Common myeloid progenitor, CD34-positive (primary cell): ENCODE results near the gene BEST1.

Experiments used
- CTCF ChIA-PET: fragments of 350-600 bp; sonication (Branson Sonifier 250); formaldehyde crosslinking; loops from one replicate; lab custom pipeline; 2021; ENCODE audit warnings: antibody characterized with exemption; lab: Charles Lee
- POLR2A ChIA-PET: fragments of 350-600 bp; sonication (Branson Sonifier 250); formaldehyde crosslinking; loops from one replicate; lab custom pipeline; 2021; ENCODE audit warnings: antibody characterized with exemption; lab: Charles Lee
- DNase-seq, 3 donors: peaks; one replicate each; pipeline versions ENCODE4 v3.0.0 to v3.0.0-alpha.2; 2013
- H3K27ac ChIP-seq, 2 experiments: 1 replicate in 1 of 2; 2 replicates in 1 of 2; pipeline ENCODE4 v1.7.0; 2013; ENCODE audit warnings: inconsistent platforms in 2 of 2, low read length in 2 of 2, mild to moderate bottlenecking in 2 of 2, low read depth in 1 of 2, moderate library complexity in 1 of 2; ENCODE audit not compliant: severe bottlenecking in 2 of 2, insufficient read depth in 1 of 2, poor library complexity in 1 of 2
- H3K27me3 ChIP-seq, 5 experiments: replicated peaks in 2 of 5; 1 replicate in 3 of 5; 2 replicates in 2 of 5; pipeline versions ENCODE4 v1.6.1 to v1.7.0; 2013; ENCODE audit warnings: low read length in 4 of 5, mild to moderate bottlenecking in 2 of 5, moderate library complexity in 2 of 5, inconsistent platforms in 1 of 5; ENCODE audit not compliant: insufficient read depth in 5 of 5, control insufficient read depth in 4 of 5
- H3K36me3 ChIP-seq, 4 experiments: 1 replicate in 2 of 4; 2 replicates in 2 of 4; pipeline versions ENCODE4 v1.6.1 to v1.7.0; 2013; ENCODE audit warnings: low read length in 3 of 4, control low read depth in 1 of 4, mild to moderate bottlenecking in 1 of 4; ENCODE audit not compliant: control insufficient read depth in 4 of 4, insufficient read depth in 4 of 4
- H3K4me1 ChIP-seq, 4 experiments: 1 replicate in 3 of 4; 2 replicates in 1 of 4; pipeline versions ENCODE4 v1.6.1 to v1.7.1; 2013; ENCODE audit warnings: low read length in 3 of 4, mild to moderate bottlenecking in 3 of 4, control low read depth in 1 of 4, inconsistent platforms in 1 of 4, moderate library complexity in 1 of 4; ENCODE audit not compliant: control insufficient read depth in 4 of 4, insufficient read depth in 4 of 4; ENCODE audit errors: control extremely low read depth in 1 of 4
- H3K4me3 ChIP-seq, 7 experiments: 1 replicate in 4 of 7; 2 replicates in 3 of 7; pipeline versions ENCODE4 v1.5.1 to v1.7.0; 2013; ENCODE audit warnings: mild to moderate bottlenecking in 7 of 7, low read length in 6 of 7, moderate library complexity in 6 of 7, inconsistent platforms in 2 of 7, low read depth in 2 of 7, control low read depth in 1 of 7; ENCODE audit not compliant: insufficient read depth in 4 of 7, control insufficient read depth in 1 of 7; ENCODE audit errors: extremely low read depth in 1 of 7
- H3K9me3 ChIP-seq, 5 experiments: 1 replicate in 4 of 5; 2 replicates in 1 of 5; pipeline versions ENCODE4 v1.6.1 to v1.7.1; 2013; ENCODE audit warnings: low read length in 4 of 5, mild to moderate bottlenecking in 2 of 5, inconsistent platforms in 1 of 5, low read depth in 1 of 5, moderate library complexity in 1 of 5; ENCODE audit not compliant: control insufficient read depth in 4 of 5, insufficient read depth in 2 of 5; ENCODE audit errors: control extremely low read depth in 1 of 5
- WGBS: methylation state at CpG from one replicate; pipeline ENCODE4 v1.1.5; 2013; ENCODE audit not compliant: insufficient coverage; 5-methylcytosine and 5-hydroxymethylcytosine counted together

BEST1 gene

GRCh38 chr11:61911128-61911700 lies 38.9 kb upstream of the BEST1 start:
- H3K4me1 ChIP-seq, result peaks cover 0 to 40% (median 18%) of the 10 kb centered on the region in 4 experiments
- no peak overlapping the region for H3K4me3 ChIP-seq
- H3K27me3 ChIP-seq, result peaks cover 0 to 15% (median under 1%) of the 10 kb centered on the region in 5 experiments
- no peaks in the 10 kb centered on the region for H3K9me3 ChIP-seq
- POLR2A ChIA-PET, result no interaction called here
- no peaks in the 10 kb centered on the region for H3K36me3 ChIP-seq
- H3K27ac ChIP-seq, result no peak overlapping the region
- CTCF ChIA-PET, result interaction anchor here (1.1 to 4.4 kb wide), 2 partner anchors 13 to 164 kb away, joined by 3 to 39 read pairs; no protein-coding TSS in a partner anchor
- 83% methylated on average over 3 of the region's 7 CpGs for whole genome bisulfite sequencing
- no peak for DNase-seq

GRCh38 chr11:61911701-61912529 lies 38.2 kb upstream of the BEST1 start:
- 77% methylated on average over 16 of the region's 17 CpGs for WGBS
- DNase-seq, result no peak
- Histone ChIP-seq H3K4me3 (peak overlapping the region in 1 of 7 experiments; percentile 33), H3K9me3 (no peaks in the 10 kb centered on the region), H3K36me3 (no peaks in the 10 kb centered on the region), H3K4me1 (peaks cover 0 to 47% (median 23%) of the 10 kb centered on the region in 4 experiments), H3K27ac (no peak overlapping the region), H3K27me3 (peaks cover 0 to 22% (median 3%) of the 10 kb centered on the region in 5 experiments)
- ChIA-PET CTCF (interaction anchor here (2.2 kb wide), 1 partner anchor 14 kb away, joined by 14 read pairs; no protein-coding TSS in a partner anchor), POLR2A (no interaction called here)

GRCh38 chr11:61912530-61912898 lies 37.6 kb upstream of the BEST1 start:
- Histone ChIP-seq H3K4me1 (peaks cover 0 to 52% (median 26%) of the 10 kb centered on the region in 4 experiments), H3K27me3 (peaks cover 0 to 28% (median 3%) of the 10 kb centered on the region in 5 experiments), H3K4me3 (no peak overlapping the region), H3K27ac (no peak overlapping the region), H3K36me3 (no peaks in the 10 kb centered on the region), H3K9me3 (no peaks in the 10 kb centered on the region)
- WGBS, result 37% methylated on average over 6 of the region's 6 CpGs
- CTCF ChIA-PET, result interaction anchor here (1.0 to 2.2 kb wide), 3 partner anchors 8 to 14 kb away, joined by 3 to 14 read pairs (median 4); no protein-coding TSS in a partner anchor
- POLR2A ChIA-PET, result no interaction called here
- DNase-seq, result peak; percentile 18 to 75 (median 70)

GRCh38 chr11:61912991-61913698 lies 37.0 kb upstream of the BEST1 start:
- H3K9me3 ChIP-seq, result no peaks in the 10 kb centered on the region
- H3K27ac ChIP-seq, result no peak overlapping the region
- CTCF ChIA-PET, result interaction anchor here (0.8 to 2.2 kb wide), 6 partner anchors 9 to 34 kb away, joined by 3 to 14 read pairs (median 4); no protein-coding TSS in a partner anchor
- peaks cover 0 to 34% (median 8%) of the 10 kb centered on the region in 5 experiments for H3K27me3 ChIP-seq
- 93% methylated on average over 18 of the region's 18 CpGs for WGBS
- DNase-seq, result no peak
- POLR2A ChIA-PET, result no interaction called here
- no peak overlapping the region for H3K4me3 ChIP-seq
- H3K36me3 ChIP-seq, result no peaks in the 10 kb centered on the region
- H3K4me1 ChIP-seq, result peaks cover 0 to 59% (median 31%) of the 10 kb centered on the region in 4 experiments

- CTCF ChIA-PET, result interaction anchor here (0.8 to 2.2 kb wide), 7 partner anchors 10 to 34 kb away, joined by 3 to 14 read pairs (median 5); no protein-coding TSS in a partner anchor
- peaks cover 0 to 54% (median 30%) of the 10 kb centered on the region in 4 experiments for H3K4me1 ChIP-seq
- H3K9me3 ChIP-seq, result no peaks in the 10 kb centered on the region
- 96% methylated on average over 6 of the region's 8 CpGs for WGBS
- H3K36me3 ChIP-seq, result no peaks in the 10 kb centered on the region
- POLR2A ChIA-PET, result no interaction called here
- no peak overlapping the region for H3K4me3 ChIP-seq
- H3K27me3 ChIP-seq, result peaks cover 0 to 41% (median 10%) of the 10 kb centered on the region in 5 experiments
- H3K27ac ChIP-seq, result no peak overlapping the region
- DNase-seq, result no peak
These were observed 36.3 kb upstream of the BEST1 start for GRCh38 chr11:61913699-61914395.

- H3K4me1 ChIP-seq, result peaks cover 0 to 47% (median 30%) of the 10 kb centered on the region in 4 experiments
- 95% methylated on average over 5 of the region's 7 CpGs for WGBS
- no peaks in the 10 kb centered on the region for H3K9me3 ChIP-seq
- H3K4me3 ChIP-seq, result no peak overlapping the region
- POLR2A ChIA-PET, result no interaction called here
- H3K27me3 ChIP-seq, result peaks cover 0 to 49% (median 10%) of the 10 kb centered on the region in 5 experiments
- H3K36me3 ChIP-seq, result no peaks in the 10 kb centered on the region
- CTCF ChIA-PET, result interaction anchor here (0.9 to 1.9 kb wide), 8 partner anchors 14 to 167 kb away, joined by 3 to 6 read pairs (median 5); partner anchors contain the start of gene FEN1
- no peak overlapping the region for H3K27ac ChIP-seq
- no peak for DNase-seq
These were observed 35.5 kb upstream of the BEST1 start for GRCh38 chr11:61914471-61915171.
